ENCODE data around the gene DLG1.
"Not testable (repeated sequence)": the region's sequence is repeated elsewhere in the genome, so short reads cannot be mapped to it uniquely, and the experiment has no call there.

DLG1 gene

GRCh38 chr3:197068077-197068476 lies 230.3 kb downstream of the DLG1 start:
- DNase-seq = no peak

GRCh38 chr3:197064771-197065170 lies 233.6 kb downstream of the DLG1 start:
- no peak for DNase-seq

- no peak for DNase-seq
Measured at GRCh38 chr3:197062446-197062845, 236.0 kb downstream of the DLG1 start.

- DNase-seq = not testable (repeated sequence)
Measured at GRCh38 chr3:197051637-197052036, 246.8 kb downstream of the DLG1 start.

GRCh38 chr3:197050511-197050910 lies 247.9 kb downstream of the DLG1 start:
- DNase-seq = no peak

GRCh38 chr3:197042539-197042938 lies 255.9 kb downstream of the DLG1 start:
- no peak for DNase-seq

- no peak for DNase-seq
Measured at GRCh38 chr3:197041875-197042488, 256.4 kb downstream of the DLG1 start.

GRCh38 chr3:197040658-197041057 lies 257.8 kb downstream of the DLG1 start:
- DNase-seq = no peak

GRCh38 chr3:197038679-197039462 lies 259.5 kb downstream of the DLG1 start:
- no peak for DNase-seq

- no peak for DNase-seq
Measured at GRCh38 chr3:197035577-197035976, 262.8 kb downstream of the DLG1 start.

GRCh38 chr3:197034778-197035177 lies 263.6 kb downstream of the DLG1 start:
- not testable (repeated sequence) for DNase-seq

- DNase-seq = not testable (repeated sequence)
Measured at GRCh38 chr3:197033764-197034163, 264.6 kb downstream of the DLG1 start.

- DNase-seq = peak; percentile 73
Measured at GRCh38 chr3:197031315-197032285, 266.8 kb downstream of the DLG1 start.

GRCh38 chr3:197030379-197031314 lies 267.8 kb downstream of the DLG1 start:
- no peak for DNase-seq

GRCh38 chr3:197029511-197030167 lies 268.8 kb downstream of the DLG1 start, which contains the start of gene MELTF:
Gene MELTF (minus strand): TSS chr3:197029817. CDS start chr3:197029702, 115 bp downstream.
- DNase-seq = peak; percentile 68

- no peak for DNase-seq
Measured at GRCh38 chr3:197028728-197029510, 269.5 kb downstream of the DLG1 start.

GRCh38 chr3:197027896-197028727 lies 270.3 kb downstream of the DLG1 start:
- DNase-seq = no peak

GRCh38 chr3:197027151-197027895 lies 271.1 kb downstream of the DLG1 start:
- no peak for DNase-seq

- DNase-seq = no peak
Measured at GRCh38 chr3:197026481-197026866, 271.9 kb downstream of the DLG1 start.
